NCI-H1417 treated with DMSO at 0.1 percent for 48 hours (cell line): ENCODE measurements around the gene SERPINB10.

ENCODE experiments used
- DNase-seq: peaks from one replicate; lab custom pipeline; 2025; lab: John Stamatoyannopoulos, UW

The SERPINB10 gene

DNA sequence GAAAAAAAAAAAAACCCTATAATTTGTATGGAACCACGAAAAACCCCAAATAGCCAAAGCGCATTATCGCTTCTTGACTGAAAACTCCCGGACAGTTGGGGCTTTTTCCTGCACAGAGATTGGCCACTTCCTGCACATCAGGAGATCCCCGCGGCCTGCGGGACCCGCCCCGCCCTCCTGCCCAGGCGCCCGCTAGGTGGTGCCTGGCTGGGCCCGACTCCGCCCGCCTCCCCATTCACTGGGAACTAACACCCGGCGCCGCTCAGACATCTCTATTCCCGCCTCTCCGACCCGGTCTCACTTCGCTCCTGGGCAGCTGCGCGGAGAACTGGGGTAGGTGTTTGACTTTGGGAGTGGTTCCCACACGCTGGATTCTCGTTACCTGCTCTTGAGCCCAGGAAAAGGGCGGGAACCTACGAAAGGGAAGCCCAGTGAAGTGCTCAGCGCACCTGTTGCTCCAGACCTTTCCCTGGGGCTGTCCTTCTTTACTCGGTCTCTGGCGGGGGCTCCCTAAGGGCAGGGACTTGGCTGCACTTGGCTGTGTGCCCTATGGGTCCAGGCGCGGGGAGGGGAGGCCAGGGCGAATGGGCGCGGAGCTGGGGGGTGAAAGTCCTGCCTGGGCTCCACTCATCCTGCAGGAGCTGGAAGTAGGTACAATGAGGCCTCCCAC, 41.4 kb downstream of the SERPINB10 start, which contains the start of gene HMSD:
Gene HMSD (plus strand): TSS at position 234 of the 670 bp plus-strand sequence. CDS start 4,155 bp downstream, outside the sequence.
- peak; percentile 85 for DNase-seq

- peak; percentile 23 for DNase-seq
These were observed 43.5 kb downstream of the SERPINB10 start for GRCh38 chr18:63951302-63951705.

DNA sequence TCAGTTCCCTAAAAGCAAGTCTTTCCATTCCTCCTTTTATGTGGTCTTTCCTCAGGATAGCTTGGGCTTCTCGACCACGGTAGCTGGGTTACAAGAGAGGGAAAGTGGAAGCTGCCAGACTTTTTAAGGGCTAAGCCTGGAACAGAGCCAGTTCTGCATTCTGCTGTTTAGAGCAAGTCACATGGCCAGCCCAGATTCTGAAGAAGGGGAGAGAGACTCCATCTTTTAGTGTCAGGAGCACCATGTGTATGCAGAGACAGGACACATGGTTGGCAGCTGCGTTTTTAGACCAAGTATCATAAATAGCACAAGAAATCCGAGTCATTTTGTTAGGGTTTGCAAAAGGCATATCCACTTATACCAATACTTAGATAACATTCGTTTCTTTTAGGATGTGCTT, 46.1 kb downstream of the SERPINB10 start:
- no peak for DNase-seq

GRCh38 chr18:63956755-63957154, 49.0 kb downstream of the SERPINB10 start:
- DNase-seq: no peak

DNA sequence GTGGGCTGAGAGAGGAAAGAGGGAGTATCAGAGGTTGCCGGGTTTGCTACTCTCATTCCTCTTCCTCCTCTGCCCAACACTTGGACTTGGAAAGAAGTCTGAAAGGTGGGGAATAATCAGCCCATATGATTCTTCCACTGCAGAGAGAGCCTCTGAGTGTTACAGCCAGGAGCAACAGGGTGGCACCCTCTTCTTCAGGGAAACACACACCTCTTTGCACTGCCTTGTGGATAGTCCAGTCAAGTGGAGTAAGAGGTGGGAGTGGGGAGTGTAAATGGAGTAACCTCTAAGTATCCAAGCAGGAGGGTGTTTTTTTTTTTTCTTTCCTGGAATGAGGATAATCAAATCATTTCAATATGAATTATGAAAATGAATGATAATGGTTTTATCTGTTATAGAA, 53.1 kb downstream of the SERPINB10 start:
- no peak for DNase-seq

GRCh38 chr18:63961435-63961980, 53.8 kb downstream of the SERPINB10 start:
- no peak for DNase-seq

GRCh38 chr18:63962137-63962536, 54.4 kb downstream of the SERPINB10 start:
- DNase-seq: no peak

DNA sequence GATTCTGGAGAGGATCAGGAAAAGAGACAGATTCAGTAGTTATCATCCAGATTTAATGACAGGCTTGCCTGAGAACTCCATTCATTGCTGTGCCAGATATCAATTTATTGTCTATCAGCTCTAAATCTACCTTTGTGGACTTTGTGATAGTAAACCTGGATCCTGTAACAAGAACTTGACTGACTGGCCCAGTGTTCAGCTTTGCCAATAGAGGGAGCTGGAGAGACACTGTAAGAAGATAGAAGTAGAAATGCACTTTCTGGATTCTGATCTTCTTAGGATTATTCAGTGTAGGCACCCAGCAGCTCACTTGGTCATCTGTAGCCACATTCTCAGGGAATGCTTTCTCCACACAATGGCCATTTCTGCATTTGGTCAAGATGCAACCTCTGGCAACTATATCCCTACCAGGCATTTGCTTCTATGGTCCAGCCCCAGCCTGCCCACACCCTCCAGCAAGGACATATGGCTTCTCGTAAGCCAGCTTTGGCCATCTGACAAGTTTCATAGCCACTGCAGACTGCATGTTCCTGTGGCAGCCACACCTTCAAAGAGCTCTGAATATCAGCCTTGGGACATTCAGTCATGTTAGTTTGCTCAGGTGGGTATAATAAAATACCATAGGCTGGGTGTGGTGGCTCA, 56.0 kb downstream of the SERPINB10 start:
- DNase-seq: peak; percentile 31

- DNase-seq: no peak
These were observed 57.1 kb downstream of the SERPINB10 start for GRCh38 chr18:63964908-63965307.

DNA sequence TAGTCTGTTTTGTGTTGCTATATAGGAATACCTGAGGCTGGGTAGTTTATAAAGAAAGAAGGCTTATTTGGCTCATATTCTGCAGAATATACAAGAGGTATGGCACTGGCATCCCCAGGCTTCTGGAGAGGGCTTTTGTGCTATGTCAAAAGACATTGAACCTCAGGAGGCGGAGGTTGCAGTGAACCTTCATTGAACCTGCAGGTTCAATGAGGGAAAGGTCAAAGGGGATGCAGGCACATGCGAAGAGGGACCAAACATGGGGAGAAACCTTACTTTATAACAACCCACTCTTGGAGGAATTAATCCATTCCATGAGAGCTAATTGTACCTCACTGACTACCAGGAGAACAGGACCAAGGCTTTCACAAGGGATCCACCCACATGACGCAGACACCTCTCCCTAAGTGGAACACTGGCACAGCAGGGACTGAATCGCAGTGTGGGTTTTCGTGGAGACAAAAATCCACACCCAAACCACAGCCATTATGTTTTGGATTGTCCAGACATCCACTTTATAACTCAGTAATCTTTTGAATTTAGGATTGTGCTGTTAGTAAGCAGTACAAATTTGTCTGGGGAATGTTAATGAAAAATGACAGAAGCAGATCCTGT, 58.1 kb downstream of the SERPINB10 start:
- no peak for DNase-seq

GRCh38 chr18:63969942-63970808, 62.4 kb downstream of the SERPINB10 start, which contains the start of gene SERPINB8:
Gene SERPINB8 (plus strand): TSS chr18:63970081. CDS start chr18:63978309, 8,228 bp downstream.
- DNase-seq: peak; percentile 99

DNA sequence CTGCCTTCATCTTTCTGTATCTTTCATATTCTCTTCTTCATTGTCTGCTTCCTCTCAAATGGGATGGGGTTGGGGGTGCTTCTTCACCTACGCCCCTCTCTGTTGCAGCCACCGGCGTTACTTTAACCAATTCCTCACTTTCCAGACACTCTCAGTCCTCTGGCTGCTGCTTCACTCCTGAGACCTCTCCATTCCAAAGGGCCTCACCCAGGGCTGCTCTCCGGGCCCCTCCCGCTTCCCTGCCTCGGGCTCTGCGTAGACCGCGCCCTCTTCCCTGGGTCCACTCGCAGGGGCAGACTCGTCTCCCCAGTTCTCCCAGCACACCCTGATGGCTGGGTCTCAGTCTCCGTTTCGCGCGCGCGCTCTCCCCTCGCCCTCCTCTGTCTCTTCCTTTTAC, 63.0 kb downstream of the SERPINB10 start:
- DNase-seq: no peak

DNA sequence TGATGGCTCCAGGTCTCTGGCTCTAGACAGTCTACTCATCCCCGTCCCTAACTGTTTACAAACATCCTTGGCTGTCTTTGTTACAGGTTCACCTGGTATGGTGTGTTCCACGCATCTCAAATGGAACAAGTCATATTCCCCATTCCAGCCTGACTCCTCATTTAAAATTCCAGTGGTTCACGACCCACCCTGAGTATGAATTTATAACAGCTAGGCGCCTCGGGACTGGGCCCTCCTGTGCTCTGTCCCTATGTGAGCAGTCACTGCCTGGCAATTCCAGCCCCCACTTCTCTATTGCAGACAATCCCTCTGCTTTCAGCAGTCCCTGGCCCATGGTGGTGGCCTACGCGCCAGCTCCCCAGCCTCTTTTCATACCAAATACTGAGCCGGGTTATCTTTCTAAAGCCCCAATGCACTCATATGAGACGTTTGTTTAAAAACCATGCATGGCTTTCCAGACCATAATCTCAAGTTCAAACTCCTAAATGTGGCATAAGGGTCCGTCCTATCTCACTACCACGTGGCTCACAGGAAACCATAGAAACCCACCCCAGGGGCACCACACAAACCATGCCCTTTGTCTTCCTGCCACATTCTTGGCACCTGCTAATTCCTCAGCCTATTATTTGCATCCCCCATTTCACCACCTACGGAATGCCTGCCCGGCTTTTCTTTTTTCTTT, 63.7 kb downstream of the SERPINB10 start:
- no peak for DNase-seq

DNA sequence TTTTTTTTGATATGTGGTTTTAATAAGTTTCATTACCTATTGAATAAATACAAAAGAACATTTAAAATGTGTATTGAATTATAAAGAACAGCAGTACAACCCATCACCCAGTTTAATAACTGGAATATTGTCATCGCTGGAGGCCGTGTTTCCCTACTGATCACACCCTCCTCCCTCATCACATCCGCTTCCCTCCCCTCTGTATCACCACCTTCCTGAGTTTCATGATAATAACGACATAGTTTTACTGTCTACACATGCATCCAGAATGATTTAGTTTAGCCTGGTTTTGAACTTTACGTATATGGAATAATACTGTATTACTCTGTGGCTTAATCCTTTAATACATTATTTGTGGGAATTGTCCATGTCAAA, 64.2 kb downstream of the SERPINB10 start:
- DNase-seq: no peak

DNA sequence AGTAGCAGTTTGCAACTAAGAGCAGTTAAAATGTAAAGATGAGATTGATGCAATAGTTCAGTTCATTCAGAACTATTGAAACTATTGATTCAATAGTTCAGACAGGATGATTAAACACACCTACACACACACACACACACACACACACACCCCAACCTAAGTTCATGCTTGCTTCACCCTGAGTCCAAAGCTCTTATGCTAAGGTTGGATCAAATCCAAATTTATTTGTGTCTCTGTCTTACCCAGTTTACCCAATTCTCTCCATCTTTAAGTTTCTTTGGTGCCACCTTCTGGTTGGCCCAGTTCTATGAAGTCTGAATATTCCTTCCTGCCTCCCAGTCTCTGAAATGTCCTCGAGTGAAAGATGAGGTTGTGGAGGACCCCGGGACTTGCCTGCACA, 67.2 kb downstream of the SERPINB10 start:
- no peak for DNase-seq

DNA sequence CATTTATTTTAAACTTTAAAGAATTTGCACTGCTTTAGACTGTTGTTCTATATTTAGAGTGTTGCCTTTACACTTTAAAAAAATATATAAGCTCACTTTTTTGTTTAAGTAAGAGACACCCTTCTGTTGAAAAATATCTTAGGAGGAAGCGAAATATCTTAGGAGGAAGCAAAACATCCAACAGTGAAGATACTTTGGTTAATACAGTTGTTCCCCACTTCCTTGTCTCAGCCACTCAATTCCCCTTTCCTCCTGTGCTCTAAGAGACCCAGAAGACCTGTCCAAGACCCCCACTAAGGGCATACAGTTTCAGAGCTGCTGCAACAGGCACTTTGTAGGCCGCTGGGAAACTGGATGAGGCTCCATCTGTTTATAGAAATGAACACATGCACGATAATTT, 67.9 kb downstream of the SERPINB10 start:
- DNase-seq: no peak

- no peak for DNase-seq
These were observed 69.3 kb downstream of the SERPINB10 start for GRCh38 chr18:63977040-63977439.

GRCh38 chr18:63979409-63979920, 71.7 kb downstream of the SERPINB10 start:
- no peak for DNase-seq

DNA sequence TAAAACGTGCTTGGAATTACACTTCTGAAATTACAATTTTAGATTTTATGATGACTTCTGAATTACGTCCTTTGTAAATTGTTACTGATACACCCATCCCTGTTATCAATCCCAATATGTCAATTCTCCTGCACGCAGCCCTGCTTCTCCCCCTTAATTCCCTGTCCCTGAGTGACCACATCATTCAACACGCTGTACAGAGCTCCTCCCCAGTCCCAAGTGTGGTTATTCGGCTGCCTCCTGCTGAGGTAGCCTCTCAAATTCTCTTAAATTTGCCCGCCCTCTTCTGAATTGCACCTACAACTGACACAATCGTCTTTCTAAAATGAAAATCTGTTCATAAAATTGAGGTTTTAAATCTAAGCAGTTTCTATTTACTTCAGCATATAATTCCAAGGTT, 72.3 kb downstream of the SERPINB10 start:
- no peak for DNase-seq

GRCh38 chr18:63980896-63981460, 73.2 kb downstream of the SERPINB10 start:
- no peak for DNase-seq

DNA sequence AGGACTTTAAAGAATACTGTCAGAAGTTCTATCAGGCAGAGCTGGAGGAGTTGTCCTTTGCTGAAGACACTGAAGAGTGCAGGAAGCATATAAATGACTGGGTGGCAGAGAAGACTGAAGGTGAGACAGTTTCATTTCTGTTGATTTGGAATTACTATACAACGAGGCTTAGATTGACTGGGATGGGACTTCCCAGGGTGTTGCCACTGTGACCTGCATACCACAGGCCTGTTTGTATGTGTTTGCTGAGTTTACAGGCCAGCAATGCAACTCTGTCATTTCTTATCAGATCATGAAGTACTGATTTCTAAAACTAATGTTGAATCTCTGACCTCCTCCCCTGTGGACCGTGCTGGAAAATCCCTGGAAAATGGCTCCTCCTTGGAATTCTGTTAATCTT, 74.0 kb downstream of the SERPINB10 start:
- DNase-seq: no peak
